NCI-H460 (cell line): ENCODE results near the gene PRKCZ. TPM values are rescaled to one million over a fixed set of nuclear protein-coding genes. Genes with fewer than 3 reads are reported as not detected.

Source experiments
- DNase-seq: peaks from one replicate; pipeline ENCODE4 v3.0.0-alpha.2; 2016; ENCODE audit warnings: low read depth; ENCODE audit errors: extremely low read depth
- total RNA-seq: library from RNA; depleted of rRNA; stranded (reverse); fragments of >200 nt; shearing (Covaris generic); gene quantifications from 2 replicates; pipeline ENCODE4 v1.2.3, GENCODE V29; 2014

PRKCZ gene
- total RNA-seq, 1 experiment from 2014 or later = 5.4 TPM

GRCh38 chr1:2024451-2024850 is 25.8 kb upstream of the PRKCZ start:
- DNase-seq = no peak

- DNase-seq = no peak
These were observed 25.3 kb upstream of the PRKCZ start for GRCh38 chr1:2024887-2025286.

- no peak for DNase-seq
These were observed 24.7 kb upstream of the PRKCZ start for GRCh38 chr1:2025491-2025981.

- no peak for DNase-seq
These were observed 22.1 kb upstream of the PRKCZ start for GRCh38 chr1:2027961-2028583.

GRCh38 chr1:2028870-2029560 is 21.2 kb upstream of the PRKCZ start:
- DNase-seq = no peak

GRCh38 chr1:2029561-2029960 is 20.6 kb upstream of the PRKCZ start:
- no peak for DNase-seq

GRCh38 chr1:2030076-2030871 is 19.9 kb upstream of the PRKCZ start:
- no peak for DNase-seq

- no peak for DNase-seq
These were observed 18.4 kb upstream of the PRKCZ start for GRCh38 chr1:2031546-2032540.

GRCh38 chr1:2032737-2033136 is 17.5 kb upstream of the PRKCZ start:
- no peak for DNase-seq

GRCh38 chr1:2033165-2033564 is 17.0 kb upstream of the PRKCZ start:
- DNase-seq = no peak

- DNase-seq = no peak
These were observed 13.9 kb upstream of the PRKCZ start for GRCh38 chr1:2036287-2036686.

GRCh38 chr1:2037314-2037979 is 12.8 kb upstream of the PRKCZ start:
- DNase-seq = no peak

- no peak for DNase-seq
These were observed 12.0 kb upstream of the PRKCZ start for GRCh38 chr1:2038229-2038628.

- no peak for DNase-seq
These were observed 11.0 kb upstream of the PRKCZ start for GRCh38 chr1:2039251-2039650.

- no peak for DNase-seq
These were observed 8.9 kb upstream of the PRKCZ start for GRCh38 chr1:2041305-2041704.

GRCh38 chr1:2041887-2042286 is 8.3 kb upstream of the PRKCZ start:
- DNase-seq = no peak

GRCh38 chr1:2042830-2043773 is 7.1 kb upstream of the PRKCZ start:
- no peak for DNase-seq

GRCh38 chr1:2043886-2044285 is 6.3 kb upstream of the PRKCZ start:
- no peak for DNase-seq
